WI38 (cell line): ENCODE results near the gene MAD1L1.

Experiments
- H3K4me3 ChIP-seq: 2 replicates; pipeline ENCODE4 v1.5.1; 2011; ENCODE audit warnings: low read depth, mild to moderate bottlenecking, control low read depth, low read length
- TF ChIP-seq, protein P1 (sequence below): IDR thresholded peaks from 2 replicates; pipeline ENCODE4 v1.5.1; 2012; ENCODE audit warnings: low read depth, mild to moderate bottlenecking, control low read depth, low read length

Gene MAD1L1

DNA sequence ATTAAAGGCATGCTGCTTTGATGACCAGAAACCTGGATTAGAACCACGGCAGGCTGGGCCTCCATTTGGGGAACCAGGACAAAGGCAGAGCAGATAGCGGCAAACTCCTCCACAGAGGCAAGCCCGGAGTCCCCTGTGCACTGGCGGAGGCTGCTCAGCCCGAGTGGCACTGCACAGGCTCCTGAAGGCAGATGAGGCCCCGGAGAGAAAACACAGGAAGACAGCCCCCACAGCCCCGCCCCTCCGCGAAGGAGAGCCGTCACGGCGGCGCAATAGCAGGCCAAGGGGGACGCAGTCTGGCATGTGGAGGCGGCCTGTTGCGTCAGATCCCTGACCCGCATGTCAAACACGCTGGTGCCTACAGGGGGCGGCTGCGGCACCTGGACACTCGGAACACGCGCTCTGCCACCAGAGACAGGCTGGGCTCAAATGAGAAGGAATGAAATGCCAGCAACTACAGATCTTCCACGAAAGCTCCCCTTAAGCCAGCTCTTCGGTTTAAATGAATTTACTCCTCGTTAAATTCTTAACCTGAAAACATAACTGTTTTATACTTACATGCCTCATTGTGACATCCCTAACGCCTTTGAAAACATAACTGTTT, 128.5 kb downstream of the MAD1L1 start:
- TF ChIP-seq, protein P1, sequence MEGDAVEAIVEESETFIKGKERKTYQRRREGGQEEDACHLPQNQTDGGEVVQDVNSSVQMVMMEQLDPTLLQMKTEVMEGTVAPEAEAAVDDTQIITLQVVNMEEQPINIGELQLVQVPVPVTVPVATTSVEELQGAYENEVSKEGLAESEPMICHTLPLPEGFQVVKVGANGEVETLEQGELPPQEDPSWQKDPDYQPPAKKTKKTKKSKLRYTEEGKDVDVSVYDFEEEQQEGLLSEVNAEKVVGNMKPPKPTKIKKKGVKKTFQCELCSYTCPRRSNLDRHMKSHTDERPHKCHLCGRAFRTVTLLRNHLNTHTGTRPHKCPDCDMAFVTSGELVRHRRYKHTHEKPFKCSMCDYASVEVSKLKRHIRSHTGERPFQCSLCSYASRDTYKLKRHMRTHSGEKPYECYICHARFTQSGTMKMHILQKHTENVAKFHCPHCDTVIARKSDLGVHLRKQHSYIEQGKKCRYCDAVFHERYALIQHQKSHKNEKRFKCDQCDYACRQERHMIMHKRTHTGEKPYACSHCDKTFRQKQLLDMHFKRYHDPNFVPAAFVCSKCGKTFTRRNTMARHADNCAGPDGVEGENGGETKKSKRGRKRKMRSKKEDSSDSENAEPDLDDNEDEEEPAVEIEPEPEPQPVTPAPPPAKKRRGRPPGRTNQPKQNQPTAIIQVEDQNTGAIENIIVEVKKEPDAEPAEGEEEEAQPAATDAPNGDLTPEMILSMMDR = peak; percentile 72
- no peak overlapping the region for H3K4me3 ChIP-seq

DNA sequence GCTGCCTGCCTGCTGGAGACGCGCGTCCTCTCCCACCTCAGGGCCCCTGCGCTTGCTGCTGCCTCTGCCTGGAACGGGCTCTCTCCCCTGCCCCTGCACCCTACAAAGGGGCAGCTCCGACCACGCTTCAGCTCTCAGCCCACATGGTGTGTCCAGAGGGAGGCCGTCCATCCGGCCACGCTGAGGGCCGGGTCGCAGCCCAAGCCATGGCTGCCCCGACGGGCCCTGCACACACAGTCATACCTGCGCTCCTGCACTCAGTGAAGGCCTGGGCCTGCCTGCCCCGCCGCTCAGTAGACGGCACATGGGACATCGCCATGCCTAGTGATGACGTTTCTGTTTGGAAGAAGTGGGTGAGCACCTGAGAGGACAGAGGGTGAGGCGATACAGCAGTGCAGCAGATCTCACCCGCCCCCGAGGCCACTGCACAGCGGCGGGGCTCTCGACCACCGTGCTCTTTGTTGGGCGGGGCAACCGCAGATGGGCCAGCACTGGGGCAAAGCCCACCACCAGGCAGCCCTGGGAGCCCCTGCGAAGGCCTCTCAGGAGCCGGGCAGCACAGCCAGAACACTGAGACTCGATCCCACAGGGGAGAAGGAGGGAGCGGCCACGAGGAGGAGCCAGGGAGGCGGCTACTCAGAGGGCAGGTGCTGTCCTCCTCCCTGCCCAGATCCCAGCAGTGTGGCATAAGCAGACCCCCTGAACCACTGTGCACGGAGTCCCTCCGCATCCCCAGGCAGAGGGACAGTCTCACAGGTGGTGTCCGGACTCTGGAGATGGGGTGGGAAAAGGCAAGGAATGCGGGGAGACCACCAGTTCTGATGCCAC, 129.5 kb downstream of the MAD1L1 start:
- TF ChIP-seq, protein P1 = no peak
- no peak overlapping the region for H3K4me3 ChIP-seq

DNA sequence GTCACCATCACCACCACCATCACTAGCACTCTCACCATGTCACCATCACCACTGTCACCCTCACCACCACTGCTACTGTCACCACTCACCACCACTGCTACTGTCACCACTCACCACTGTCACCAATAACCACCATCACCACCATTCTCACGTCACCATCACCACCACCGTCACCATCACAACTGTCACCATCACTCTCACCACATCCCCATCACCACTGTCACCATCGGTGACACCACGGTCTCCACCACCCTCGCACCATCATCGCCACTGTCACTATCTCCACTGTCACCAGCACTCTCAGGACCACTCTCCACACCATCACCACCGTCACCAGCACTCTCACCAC, 130.4 kb downstream of the MAD1L1 start:
- TF ChIP-seq, protein P1 = no peak
- no peak overlapping the region for H3K4me3 ChIP-seq

DNA sequence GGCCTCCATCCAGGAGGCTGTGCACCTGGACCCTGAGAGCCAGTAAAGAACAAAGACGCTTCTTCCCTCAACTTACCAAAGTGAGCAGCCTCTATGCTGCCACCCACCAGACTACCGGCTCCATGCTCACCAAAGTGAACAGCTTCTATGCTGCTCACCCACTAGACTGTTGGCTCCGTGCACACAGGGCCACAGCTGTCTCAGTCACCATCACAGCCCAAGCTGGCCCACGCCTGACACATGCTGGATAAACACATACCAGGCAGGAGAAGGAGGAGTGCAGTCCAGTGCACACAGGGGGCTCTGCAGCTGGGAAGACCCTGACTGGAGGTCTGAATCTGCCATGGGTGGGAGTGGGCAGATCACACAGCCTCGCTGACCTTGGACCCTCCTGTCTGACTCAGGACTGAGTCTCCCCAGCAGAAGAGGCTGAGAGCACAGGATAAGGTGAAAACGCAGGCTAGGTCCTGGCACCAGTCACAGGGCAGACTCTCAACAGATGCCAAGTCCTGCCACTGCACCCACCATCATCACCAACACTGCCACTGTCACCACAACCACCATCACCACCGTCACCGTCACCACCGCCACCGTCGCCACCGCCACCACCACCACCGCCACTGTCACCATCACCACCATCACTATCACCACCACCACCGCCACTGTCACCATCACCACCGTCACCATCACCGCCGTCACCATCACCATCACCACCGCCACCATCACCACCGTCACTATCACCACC, 130.9 kb downstream of the MAD1L1 start:
- TF ChIP-seq, protein P1 = no peak
- H3K4me3 ChIP-seq = no peak overlapping the region

DNA sequence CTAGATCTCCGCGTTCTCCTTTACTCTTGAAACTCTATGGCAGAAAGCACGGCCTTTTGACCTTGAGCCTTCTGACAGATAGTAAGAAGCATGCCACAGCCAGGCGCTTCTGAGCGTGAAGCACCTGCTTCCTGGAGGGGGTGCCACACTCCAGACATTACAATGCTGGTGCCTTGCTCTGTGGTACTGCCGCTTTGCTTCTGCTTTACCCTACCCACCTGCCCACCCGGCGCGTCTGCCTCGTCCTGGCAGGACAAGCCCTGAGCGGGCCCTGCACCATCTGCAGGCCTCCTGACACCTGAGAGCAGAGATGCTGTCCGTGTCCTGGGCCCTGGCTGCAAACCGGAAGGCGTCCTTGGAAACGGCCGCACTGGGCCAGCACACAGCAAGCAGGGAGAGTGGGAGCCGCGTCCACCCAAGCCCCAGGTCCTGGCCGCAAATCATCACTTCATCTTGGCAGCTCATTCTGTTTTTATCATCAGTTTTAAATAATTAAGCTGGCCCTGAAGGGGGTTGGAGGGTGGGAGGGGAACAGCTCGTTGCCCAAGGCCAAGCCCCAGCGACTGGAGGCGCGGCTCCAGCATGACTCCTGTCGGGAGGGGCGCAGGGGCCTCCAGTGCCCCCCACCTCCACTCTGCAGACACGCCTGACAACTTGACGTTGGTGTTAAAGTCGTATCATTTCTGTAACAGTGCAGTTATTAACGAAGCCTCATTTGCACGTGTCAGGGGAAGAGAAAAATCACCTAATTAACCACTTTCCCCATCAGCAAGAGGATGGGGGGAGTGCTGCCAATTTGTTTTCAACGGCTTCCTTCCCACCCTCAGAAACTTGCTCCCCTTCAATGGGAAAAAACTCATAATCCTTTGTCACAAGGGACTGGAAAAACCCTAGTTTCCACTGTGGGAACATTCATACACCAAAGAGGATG, 132.2 kb downstream of the MAD1L1 start:
- TF ChIP-seq, protein P1 = no peak
- no peak overlapping the region for H3K4me3 ChIP-seq

DNA sequence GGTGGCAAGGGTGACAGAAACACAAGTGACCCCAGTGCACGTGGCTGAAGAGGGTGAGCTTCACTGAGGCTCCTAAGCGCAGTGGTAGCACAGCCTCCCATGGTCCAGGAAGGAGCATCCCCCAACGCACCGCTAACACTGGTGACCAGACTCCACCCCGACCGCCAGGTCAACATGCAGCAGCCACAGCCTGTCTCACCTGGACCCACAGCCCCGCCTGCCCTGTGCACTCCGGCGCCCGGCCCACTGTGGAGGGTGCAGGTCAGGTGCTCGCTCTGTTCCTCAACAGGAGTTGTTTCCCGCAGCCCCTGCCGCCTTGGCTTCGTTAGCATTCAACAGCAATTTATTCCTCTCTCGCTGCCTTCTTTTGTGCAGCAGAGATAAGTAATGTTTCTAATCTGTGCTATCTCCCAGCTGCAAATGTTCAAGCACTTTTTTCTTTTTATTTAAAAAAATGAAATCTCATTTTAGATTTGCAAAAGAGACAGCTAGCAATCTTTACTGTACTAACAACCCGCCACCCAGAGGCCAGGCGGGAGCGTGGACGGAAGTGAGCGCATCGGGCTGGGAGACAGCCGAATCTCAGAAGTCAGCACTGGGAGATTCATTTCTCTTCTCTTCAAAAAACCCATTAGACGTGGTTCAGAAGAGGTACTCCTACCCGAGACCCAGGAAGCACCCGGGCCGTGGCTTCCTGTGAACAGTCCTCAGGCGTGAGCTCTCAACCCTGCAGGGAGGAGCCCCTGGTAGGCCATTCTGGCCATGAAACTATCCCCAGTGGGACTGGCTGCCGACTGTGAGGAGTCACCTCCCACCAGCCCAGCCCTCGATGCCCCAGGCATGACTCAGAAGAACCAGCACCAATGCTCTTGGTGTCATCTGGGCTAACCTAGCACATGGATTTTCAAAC, 133.4 kb downstream of the MAD1L1 start:
- TF ChIP-seq, protein P1 = no peak
- no peak overlapping the region for H3K4me3 ChIP-seq
